ENCODE data around the gene KIF16B. TPM values are rescaled to one million over a fixed set of nuclear protein-coding genes. Genes with fewer than 3 reads are reported as not detected.

Gene KIF16B
- total RNA-seq, 4 donors from 2014 or later: 16.6 to 29.6 (median 20.2) TPM

DNA sequence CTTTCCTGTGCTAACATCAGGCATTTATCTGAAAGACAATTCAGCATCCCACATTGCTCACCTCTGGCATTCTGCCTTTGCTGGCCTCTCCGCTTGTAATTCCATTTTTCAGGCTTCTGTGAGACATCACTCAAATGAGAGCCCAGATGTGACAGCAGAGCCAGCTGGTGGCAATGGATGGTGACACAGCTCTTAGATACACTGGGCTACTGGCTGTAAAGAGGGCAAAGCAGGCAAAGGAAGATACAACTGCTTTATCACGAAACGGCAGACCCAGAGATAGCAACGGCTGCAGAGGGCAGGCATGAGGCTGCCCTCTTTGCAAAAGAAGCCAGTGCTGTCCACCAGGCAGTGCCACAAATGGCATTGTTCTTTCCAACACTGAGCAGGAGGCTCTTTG, 329.8 kb downstream of the KIF16B start:
- Histone ChIP-seq H3K27me3 (no peaks in the 10 kb centered on the region), H3K4me1 (no peaks in the 10 kb centered on the region), H3K4me3 (no peak overlapping the region), H3K36me3 (no peaks in the 10 kb centered on the region), H3K9me3 (peaks cover 0 to 12% (median 0%) of the 10 kb centered on the region in 3 donors), H3K27ac (no peak overlapping the region)
- DNase-seq: no peak
- no peak for TF ChIP-seq CTCF (IDR thresholded peaks at IDR 0.05)
- no peak for TF ChIP-seq POLR2A (IDR thresholded peaks at IDR 0.05)
- intact Hi-C loops (cut with DNase I): no loop called here
- WGBS, 2 donors: 60 to 72% methylated on average over 4 of the region's 4 CpGs

DNA sequence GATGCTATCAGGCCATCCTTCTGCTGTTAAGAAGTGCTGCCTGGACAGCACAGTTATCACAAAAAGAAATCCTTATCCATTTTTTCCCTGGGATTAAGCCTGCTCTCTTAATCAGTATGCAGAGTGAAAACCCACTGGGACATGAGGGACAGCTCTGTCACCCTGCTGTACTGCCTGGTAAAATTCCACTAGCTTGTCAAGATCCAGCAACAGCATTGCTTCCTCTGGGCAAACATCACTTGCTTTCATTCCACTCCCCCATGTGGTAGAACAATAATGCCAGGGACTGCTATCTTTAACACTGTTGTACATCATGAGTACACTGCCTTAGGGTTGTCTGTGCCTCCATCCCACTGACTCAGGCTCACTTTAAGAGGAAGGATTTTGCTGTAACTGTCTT, 331.3 kb downstream of the KIF16B start:
- H3K27me3 ChIP-seq: no peaks in the 10 kb centered on the region
- intact Hi-C loops (cut with DNase I): no loop called here
- H3K4me1 ChIP-seq: no peaks in the 10 kb centered on the region
- no peak for DNase-seq
- H3K36me3 ChIP-seq: no peaks in the 10 kb centered on the region
- H3K9me3 ChIP-seq: peaks cover 0 to 12% (median 4%) of the 10 kb centered on the region in 3 donors
- H3K4me3 ChIP-seq: no peak overlapping the region
- no peak overlapping the region for H3K27ac ChIP-seq
- no peak for TF ChIP-seq POLR2A (IDR thresholded peaks at IDR 0.05)
- TF ChIP-seq CTCF (IDR thresholded peaks at IDR 0.05): no peak

DNA sequence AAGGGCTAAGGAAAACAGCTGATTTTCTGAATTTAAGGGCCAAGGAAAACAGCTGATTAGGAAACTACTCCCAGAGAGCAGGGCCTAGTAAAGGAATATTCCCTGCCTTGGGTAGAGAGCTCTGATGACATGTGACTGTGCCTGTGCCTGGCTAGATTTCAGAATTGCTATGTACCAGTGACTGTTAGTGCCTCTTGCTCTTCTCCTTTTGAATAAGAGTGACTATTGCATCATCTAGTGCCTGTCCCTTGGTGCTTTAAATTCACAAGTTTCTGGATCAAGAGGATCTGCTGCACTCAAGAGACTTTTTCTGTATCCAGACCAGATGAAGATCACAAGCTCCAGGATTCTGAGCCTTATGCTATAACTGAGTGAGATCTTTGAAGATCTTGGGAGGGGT, 332.9 kb downstream of the KIF16B start:
- Histone ChIP-seq H3K9me3 (peaks cover 0 to 12% (median 4%) of the 10 kb centered on the region in 3 donors), H3K4me3 (no peak overlapping the region), H3K27me3 (no peaks in the 10 kb centered on the region), H3K4me1 (no peaks in the 10 kb centered on the region), H3K36me3 (no peaks in the 10 kb centered on the region), H3K27ac (no peak overlapping the region)
- no peak for TF ChIP-seq POLR2A (IDR thresholded peaks at IDR 0.05)
- TF ChIP-seq CTCF (IDR thresholded peaks at IDR 0.05): no peak
- intact Hi-C loops (cut with DNase I): no loop called here
- no peak for DNase-seq

DNA sequence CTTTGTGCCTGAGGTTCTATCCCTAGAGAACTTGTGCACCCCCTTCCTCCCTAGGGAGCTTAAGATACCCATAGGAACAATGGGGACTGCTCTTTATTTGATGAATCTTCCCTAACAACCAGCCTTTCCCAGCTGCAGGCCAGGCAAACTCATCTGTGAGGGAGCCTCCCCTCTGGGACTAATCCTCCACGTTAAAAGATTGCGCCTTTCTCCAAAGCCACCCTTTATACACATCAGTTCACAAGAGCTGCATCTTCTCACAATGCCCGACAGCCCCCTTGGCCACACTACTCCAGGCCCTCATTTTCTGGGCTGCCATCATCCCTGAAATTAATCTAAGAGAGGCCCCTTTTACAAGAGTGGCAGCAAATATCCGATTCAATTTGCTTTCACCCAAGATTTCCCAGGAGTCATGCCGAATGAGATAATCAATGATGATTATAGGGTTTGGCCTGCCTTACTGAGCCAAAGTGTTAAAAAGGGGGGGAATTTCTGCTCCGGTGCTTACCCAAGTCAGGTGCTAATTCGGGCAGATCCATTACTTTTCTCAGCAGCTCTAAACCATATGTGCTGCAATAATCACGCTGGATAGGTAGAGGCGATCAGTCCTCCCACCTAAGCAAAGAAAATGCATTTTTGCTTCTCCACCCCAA, 336.5 kb downstream of the KIF16B start:
- WGBS, 2 donors: 87 to 94% methylated on average over 7 to 9 of the region's 9 CpGs
- H3K4me3 ChIP-seq: no peak overlapping the region
- intact Hi-C loops (cut with DNase I): no loop called here
- DNase-seq: no peak
- TF ChIP-seq POLR2A (IDR thresholded peaks at IDR 0.05): no peak
- no peak for TF ChIP-seq CTCF (IDR thresholded peaks at IDR 0.05)
- H3K36me3 ChIP-seq: no peaks in the 10 kb centered on the region
- no peaks in the 10 kb centered on the region for H3K27me3 ChIP-seq
- no peak overlapping the region for H3K27ac ChIP-seq
- no peaks in the 10 kb centered on the region for H3K4me1 ChIP-seq
- H3K9me3 ChIP-seq: peaks cover 0 to 12% (median 4%) of the 10 kb centered on the region in 3 donors

GRCh38 chr20:16230402-16230801, 342.8 kb downstream of the KIF16B start:
- intact Hi-C loops (cut with DNase I): no loop called here
- H3K27me3 ChIP-seq: no peaks in the 10 kb centered on the region
- DNase-seq: no peak
- no peak overlapping the region for H3K4me3 ChIP-seq
- no peak overlapping the region for H3K27ac ChIP-seq
- no peak for TF ChIP-seq POLR2A (IDR thresholded peaks at IDR 0.05)
- no peaks in the 10 kb centered on the region for H3K4me1 ChIP-seq
- no peaks in the 10 kb centered on the region for H3K9me3 ChIP-seq
- no peaks in the 10 kb centered on the region for H3K36me3 ChIP-seq

GRCh38 chr20:16229813-16230212, 343.4 kb downstream of the KIF16B start:
- WGBS, 2 donors: 84 to 93% methylated on average over 1 of the region's 1 CpG
- Histone ChIP-seq H3K27ac (no peak overlapping the region), H3K27me3 (no peaks in the 10 kb centered on the region), H3K36me3 (no peaks in the 10 kb centered on the region), H3K9me3 (no peaks in the 10 kb centered on the region), H3K4me1 (no peaks in the 10 kb centered on the region), H3K4me3 (no peak overlapping the region)
- TF ChIP-seq CTCF (IDR thresholded peaks at IDR 0.05): no peak
- no peak for TF ChIP-seq POLR2A (IDR thresholded peaks at IDR 0.05)
- intact Hi-C loops (cut with DNase I): no loop called here
- DNase-seq: no peak
